NK-92 (cell line): ENCODE data around the gene SUB1.
A peak's percentile ranks its signal among the peaks of the same experiment; 100 is the strongest.
"Not testable (repeated sequence)": the region's sequence is repeated elsewhere in the genome, so short reads cannot be mapped to it uniquely, and the experiment has no call there.

Experiments used
- DNase-seq: peaks from one replicate; lab custom pipeline; 2025; ENCODE audit not compliant: unreplicated experiment; lab: John Stamatoyannopoulos, UW

The SUB1 gene

DNA sequence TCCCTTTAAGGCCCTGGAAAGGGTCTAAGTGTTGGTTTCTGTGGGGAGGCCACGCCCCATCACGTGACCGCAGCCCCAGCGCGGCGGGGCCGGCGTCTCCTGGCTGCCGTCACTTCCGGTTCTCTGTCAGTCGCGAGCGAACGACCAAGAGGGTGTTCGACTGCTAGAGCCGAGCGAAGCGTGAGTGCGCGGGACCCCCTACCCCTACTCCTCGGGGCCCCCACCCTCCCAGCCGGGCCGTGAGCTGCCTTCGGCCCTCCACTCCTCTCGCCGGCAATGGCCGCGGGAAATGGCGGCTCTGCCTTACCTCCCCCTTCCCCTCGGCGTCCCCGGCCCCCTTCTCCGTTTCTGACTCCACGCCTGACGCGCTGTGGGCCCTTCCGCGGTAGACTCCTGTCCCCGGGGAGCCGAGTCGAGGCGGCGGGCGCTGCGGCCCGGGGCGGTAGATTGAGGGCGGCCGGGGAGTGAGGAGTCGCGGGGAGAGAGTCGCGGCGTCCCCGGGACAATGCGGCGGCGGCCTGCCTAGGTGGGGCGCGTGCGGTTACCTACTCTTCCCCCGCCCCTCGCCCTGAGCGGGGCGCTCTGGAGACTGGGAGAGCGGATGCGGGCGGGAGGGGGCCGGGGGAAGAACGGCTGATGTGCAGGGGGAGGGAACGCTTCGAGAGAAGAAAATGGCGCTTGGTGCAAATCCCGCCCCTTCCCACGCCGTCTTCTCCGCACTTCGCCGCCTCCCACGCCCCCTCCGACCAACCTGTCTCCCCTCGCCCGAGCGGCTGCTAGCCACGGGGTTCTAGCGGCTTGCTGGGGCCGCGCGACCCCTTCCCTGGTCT, at the start of gene SUB1:
SUB1 (plus strand) TSS at position 112 of the 830 bp plus-strand sequence. CDS start 2,956 bp downstream, outside the sequence.
- DNase-seq: peak; percentile 51

DNA sequence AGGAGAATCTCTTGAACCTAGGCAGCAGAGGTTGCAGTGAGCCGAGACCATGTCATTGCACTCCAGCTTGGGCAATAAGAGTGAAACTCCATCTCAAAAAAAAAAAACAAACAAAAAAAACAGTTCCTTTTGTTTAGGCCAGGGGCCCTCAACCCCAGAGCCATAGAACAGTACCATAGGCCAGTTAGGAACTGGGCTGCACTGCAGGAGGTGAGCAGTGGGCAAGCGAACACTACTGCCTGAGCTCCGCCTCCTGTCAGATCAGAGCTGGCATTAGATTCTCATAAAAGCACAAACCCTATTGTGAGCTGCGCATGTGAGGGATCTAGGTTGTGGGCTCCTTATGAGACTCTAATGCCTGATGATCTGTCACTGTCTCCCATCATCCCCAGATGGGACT, 49.1 kb upstream of the SUB1 start:
- no peak for DNase-seq

DNA sequence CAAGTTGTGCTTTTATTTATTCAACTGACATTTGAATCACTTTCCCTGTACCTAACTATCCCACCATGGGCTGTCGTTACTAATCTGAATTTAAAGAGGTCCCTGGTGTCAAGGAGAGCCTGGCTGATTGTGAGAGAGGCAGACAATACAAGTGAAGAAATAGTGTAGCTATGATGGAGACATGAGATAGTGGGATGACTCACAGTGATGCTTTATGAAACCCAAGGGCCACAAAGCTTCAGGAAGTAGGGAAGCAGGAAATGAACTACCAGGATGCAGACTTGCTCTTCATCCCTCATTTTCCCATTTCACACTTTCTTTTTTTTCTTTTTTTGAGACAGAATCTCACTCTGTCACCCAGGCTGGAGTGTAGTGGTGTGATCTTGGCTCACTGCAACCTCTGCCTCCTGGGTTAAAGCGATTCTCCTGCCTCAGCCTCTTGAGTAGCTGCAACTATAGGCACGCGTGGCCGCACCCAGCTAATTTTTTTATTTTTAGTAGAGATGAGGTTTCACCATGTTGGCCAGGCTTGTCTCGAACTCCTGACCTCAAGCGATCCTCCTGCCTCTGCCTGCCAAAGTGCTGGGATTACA, 47.8 kb upstream of the SUB1 start:
- not testable (repeated sequence) for DNase-seq

DNA sequence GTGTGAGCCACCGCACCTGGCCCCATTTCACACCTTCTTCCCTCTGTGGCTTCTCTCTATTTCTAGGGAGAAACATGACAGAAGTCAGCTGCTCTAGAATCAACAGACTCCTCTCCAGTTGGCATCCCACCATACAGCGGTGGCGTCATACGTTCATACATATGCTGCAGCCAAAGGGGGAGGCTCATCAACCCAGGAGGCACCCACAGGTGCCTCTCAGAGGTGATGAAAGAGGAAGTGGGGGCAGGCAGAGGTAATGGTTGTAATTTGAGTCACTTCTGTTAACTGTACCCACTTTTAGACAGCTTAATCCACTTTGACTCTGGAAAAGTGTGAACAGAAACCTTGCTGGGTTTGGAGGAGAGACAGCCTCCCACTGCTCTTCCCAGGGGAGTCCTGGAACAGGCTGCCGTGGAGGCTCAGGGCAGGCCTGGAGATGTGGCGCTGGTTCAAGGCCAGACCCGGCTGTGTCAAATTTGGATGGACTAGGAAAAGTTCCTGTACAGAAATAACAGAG, 47.3 kb upstream of the SUB1 start:
- no peak for DNase-seq

DNA sequence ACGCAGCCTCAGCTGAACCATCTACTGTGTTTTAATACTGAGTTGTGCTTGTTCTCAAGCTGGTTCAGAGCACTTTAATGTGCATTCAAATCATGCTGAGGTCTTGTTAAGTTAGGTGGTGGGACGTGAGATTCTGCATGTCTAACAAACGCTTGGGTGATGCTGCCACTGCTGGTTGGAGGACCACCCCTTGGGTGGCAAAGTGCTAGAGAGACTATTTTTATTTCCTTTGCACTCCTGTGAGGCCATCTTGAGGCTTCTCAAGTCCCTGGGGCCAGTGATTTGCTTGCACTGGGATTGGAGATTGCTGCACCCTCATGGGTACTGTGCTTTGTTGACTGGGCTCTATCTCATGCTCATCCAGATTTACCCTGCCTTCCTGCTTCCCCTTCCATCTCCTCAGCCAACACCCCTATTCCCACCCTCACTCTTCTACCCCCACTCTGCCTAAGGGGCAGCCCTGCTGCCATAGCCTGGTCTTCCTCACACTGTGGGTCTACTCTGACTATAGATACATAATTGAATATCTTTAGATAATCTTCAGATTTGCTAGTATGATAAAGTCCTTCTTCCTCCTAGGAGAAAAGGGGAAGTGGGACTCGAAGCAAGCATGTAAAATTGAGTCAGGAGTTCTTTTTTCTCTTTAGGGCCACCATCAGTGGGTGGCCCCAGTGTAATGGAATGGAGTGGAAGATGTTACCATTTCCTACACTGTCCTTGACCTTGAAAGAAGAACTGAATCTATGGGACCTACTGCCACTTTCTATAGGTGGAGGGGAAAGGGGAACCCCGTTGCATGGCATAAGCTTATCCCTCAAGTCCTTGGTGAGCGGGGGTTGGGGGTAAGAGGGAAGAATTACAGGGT, 45.1 kb upstream of the SUB1 start:
- DNase-seq: no peak

DNA sequence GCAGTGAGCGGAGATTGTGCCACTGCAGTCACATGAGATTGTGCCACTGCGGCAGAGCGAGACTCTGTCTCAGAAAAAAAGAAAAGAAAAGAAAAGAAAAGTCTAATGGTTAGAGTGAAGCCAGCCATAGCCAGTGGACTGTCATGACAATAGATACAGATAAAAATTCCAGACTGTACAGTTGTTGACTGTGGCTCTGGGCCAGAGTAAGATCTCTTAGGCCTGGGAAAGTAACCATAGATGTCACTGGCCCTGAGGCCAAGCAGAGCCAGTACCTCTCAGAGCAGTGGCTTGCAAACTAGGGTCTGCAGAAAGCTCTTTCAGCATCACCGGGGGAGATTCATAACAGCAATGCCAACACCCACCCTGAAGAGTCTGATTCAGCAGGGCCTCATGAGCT, 44.1 kb upstream of the SUB1 start:
- no peak for DNase-seq

DNA sequence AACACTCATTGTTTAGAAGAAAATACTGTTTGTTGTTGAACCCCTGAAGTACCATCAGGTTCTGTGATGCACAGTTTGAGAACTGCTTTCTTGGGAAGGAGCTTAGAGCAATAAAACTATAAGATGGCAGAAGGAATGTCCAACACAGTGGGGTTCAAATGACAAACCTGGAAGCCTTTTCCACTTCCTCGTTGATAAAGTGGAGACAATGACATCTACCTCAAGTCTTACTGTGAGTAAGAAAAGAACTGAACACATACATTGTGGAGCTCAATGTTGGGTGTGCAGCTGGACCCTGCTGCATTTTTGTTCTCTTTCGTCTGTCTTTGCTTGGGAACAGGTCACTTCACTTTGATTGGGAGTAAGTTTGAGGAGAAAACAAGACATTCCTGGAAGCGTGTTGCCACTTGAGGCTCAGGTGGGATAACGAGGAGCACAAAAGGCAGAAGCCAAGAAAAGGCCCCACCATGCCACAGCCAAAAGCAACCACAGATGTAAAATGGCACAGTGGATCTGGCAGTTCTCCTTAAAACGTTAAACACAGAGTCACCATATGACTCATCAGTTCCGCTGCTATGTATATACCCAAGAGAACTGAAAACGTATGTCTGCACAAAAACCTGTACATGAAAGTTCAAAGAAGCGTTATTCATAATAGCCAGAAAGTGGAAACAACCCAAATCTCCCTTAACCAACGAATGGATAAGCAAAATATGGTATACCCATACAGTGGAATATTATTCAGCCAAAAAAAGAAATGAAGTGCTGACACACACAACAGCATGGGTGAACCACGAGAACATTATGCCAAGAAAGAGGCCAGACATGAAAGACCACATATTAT, 42.9 kb upstream of the SUB1 start:
- no peak for DNase-seq

DNA sequence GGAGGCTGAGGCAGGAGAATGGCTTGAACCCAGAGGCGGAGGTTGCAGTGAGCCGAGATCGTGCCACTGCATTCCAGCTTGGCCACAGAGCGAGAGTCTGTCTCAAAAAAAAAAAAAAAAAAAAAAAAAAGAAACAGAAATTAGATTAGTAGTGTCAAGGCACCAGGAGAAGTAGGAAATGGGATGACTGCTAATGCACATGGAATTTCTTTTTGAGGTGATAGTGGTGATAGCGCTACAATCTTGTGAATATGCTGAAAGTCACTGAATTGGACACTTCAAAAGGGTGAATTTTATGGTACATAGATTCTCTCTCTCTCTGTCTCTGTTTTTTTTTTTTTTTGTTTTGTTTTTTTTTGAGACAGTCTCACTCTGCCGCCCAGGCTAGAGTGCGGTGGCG, 42.1 kb upstream of the SUB1 start:
- DNase-seq: no peak

DNA sequence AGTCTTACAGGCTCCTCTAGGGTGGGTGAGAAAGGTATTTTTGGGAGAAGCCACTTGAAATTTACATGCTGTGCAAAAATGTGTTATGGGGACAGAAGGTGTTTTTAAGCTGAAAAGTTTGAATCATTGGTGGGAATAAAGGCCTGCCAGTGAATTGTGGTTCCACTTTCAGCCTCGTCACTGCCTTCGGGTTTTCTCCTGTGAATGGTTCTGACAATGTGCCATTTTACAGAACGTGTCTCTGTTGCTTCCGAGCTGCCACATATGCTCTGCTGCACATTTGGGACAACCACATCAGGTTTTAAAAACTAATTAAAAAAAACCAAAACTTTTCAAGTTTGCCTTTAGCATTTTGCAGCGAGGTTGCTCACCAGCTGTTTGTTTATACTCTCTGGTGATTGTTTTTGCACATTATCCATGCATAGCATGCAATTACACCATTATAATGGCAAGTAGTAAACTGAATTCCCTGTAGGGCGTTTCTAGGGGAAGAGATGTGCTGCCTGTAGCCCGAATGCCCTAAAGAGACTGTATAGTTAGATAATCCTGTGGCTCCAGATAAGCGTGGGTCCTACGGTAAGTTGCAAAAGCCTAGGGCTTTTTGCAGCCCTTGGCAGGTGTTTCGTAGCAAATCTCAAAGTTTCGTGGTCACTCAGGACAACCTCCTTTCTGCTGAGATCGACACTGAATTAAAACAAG, 40.1 kb upstream of the SUB1 start:
- no peak for DNase-seq

DNA sequence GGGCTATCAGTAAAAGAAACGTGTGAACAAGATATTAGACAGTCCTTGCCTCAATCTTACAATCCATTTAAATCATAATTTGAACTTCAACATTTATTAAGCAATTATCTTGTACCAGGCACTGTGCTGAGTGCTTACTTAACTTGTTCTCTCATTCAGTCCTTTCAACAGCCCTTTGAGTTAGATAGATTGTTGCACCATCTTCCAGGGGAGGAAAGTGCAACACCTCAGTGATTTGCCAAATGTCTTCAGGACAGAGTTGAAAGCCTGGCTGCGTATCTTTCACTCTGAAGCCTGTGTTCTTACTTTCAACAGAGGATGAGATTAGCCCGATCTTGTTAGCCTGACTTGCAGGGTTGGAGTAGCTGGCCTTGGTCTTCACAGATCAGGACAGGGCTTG, 34.2 kb upstream of the SUB1 start:
- no peak for DNase-seq

DNA sequence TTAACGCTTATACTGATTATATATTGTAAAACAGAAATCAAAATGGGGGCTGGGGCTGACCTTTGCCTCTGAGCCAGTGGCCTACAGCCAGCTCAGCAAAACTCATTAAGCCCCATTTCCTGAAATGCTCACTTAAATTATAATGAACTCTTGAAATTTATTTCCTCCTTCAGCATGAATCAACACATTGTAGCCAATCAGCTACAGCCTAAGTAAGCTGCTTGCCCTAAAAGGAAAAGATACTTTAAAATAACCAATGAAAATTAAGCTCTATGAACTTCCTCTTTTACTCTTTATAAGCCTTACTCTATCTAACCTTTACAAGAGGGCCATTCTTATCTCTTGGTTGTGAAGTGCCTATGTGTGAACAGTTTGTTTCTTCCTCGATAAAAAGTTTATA, 33.5 kb upstream of the SUB1 start:
- no peak for DNase-seq

DNA sequence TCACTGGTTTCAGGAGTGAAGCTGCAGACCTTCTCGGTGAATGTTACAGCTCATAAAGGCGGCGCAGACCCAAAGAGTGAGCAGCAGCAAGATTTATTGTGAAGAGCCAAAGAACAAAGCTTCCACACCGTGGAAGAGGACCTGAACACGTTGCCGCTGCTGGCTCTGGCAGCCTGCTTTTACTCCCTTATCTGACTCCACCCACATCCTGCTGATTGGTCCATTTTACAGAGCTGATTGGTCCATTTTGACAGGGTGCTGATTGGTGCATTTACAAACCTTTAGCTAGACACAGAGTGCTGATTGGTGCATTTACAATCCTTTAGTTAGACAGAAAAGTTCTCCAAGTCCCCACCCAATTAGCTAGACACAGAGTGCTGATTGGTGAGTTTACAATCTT, 32.9 kb upstream of the SUB1 start:
- DNase-seq: not testable (repeated sequence)

DNA sequence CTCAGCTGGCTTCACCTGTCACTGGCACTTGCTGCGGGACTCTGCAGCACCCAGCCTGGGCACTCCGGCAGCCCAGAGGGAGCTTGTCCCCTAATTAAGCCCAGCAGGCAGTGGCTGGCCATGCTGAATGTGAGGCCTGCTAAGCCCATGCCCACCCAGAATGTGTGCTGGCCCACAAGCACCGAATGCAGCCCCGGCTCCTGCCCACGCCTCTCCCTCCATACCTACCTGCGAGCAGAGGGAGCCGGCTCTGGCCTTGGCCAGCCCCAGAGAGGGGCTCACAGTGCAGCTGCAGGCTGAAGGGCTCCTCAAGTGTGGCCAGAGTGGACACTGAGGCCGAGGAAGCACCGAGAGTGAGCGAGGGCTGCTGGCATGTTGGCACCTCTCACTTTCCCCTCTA, 32.4 kb upstream of the SUB1 start:
- no peak for DNase-seq

DNA sequence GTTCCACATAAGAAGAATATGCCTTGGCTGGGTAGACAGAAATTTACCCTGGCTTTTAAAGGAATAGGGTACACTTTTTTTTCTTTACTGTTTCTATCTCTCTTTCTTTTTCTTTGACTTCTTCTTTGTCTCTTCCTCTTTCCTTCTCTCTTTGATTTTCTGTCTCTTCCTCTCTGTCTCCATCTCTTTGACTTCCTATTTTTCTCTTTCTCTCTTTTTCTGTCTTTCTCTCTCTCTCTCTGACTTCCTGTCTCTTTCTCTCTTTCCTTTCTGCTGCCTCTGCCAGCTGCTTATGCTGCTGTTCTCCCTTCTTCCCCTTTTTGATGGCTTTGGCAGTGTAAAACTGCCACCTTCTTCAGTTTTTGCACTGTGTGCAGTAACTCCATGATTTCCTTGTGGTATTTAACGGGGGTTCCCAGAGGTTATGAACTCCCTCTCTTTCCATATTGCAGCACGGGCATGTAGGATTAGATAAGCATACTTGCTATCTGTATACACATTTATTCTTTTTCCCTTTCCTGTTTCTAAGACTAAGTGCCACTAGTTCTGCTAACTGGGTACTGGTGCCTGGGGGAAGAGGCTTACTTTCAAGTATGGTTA, 31.1 kb upstream of the SUB1 start:
- not testable (repeated sequence) for DNase-seq

DNA sequence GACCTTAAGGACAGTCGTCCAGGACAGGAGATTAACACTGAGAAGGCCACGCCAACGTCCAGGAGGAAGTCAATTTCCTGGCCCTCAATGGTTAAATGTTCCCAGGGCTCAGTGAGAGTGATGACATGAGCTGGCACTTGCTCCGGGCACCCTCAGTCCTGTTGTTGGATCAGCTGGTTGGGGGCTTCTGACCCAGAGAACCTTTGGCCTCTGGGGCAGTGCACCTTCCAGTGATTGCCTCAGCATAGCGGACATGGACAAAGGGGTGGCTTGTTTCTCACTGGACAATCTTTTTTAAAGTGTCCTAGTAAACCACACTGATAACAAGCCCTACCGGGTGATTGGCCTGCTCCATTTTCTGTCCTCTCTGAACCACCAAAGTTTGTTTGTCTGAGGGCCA, 28.8 kb upstream of the SUB1 start:
- not testable (repeated sequence) for DNase-seq

DNA sequence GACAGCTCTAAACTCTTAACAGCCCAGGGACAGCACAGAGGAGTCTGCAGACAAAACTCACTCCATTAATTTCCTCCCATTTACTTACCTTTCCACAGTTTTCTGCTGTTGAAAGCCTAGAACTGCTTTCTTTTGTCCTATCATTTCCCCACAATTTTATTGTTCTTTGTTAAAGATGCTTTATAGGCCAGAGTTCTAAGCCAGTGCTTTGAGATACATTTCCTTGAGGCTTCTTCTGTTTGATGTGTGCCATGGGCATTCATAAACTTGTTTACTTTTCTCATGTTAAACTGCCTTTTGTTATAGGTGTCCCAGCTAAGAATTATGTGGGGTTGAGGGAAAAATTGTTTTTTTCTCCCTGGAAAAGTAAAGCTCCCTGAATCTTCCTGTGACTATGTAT, 25.9 kb upstream of the SUB1 start:
- no peak for DNase-seq

DNA sequence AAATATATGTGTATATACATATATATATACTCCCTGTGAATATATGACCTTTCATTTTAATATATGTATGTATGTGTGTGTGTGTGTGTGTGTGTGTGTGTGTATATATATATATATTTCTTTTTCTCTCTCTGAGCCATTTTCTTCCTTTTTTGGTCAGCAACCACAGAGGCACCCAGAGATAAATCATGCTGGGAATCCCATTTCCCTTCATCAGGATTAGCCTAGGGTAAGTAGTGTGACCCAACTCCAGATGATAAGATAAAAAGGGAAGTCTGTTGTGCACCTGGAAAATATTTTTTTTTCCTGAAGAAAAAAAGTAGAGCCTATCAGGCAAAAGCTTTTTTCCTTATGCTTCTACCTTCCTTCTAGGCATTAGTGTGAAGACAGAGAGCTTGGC, 25.4 kb upstream of the SUB1 start:
- no peak for DNase-seq

DNA sequence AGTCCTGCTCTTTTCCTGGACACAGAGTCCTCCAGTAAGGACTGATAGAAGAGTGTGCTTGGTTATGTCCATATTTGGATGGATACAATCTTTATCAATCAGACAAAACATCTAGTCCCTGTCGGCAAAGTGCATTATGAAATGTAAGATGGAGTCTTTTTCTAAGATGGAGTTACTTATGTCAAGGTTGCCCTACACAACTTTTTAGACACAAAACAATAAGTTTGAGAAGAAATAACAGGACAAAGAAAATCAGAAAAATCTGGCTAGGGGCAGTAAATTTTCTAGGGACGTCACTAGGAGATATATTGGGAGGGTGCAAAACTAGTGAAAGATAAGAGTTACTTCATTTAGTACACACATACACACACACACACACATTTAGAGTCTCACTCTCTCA, 23.3 kb upstream of the SUB1 start:
- no peak for DNase-seq

DNA sequence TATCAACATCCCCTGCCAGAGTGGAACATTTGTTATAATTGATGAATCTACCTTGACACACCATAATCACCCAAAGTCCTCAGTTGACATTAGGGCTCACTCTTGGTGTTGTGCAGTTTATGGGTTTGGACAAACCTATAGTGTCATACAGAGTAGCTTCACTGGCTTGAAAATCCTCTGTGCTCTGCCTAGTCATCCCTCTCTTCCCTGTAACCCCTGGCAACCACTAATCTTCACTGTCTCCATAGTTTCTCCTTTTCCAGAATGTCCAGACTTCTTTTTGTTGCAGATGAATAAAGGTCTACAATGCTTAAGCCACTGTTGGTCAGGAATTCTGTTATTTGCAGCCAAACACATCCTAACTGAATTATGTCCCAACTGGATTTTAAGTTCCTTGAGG, 22.5 kb upstream of the SUB1 start:
- no peak for DNase-seq

DNA sequence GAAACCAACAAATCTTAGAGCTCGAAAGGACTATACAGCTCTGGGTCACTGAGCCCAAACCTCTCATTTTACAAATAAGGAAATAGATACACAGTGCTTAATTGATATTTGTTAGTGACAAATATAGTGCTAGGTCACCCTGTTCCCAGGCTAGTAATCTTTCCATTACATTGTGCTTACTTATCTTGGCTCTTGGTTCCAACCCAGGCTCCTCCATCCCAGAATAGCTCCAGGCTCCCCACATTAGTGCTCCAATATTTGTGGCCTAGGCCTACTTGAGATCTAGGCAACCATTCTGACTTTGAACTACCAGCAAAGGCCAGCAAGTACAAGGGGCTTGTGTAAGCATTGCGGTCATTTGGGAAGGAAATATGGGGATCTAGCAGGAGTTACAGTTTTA, 21.7 kb upstream of the SUB1 start:
- no peak for DNase-seq
